GM18526 (cell line): ENCODE results near the gene IQSEC1.

ENCODE experiments used
- POLR2A ChIP-seq: IDR thresholded peaks from 3 replicates; pipeline ENCODE4 v1.6.1; 2011; ENCODE audit not compliant: insufficient read length; ENCODE audit errors: extremely low read depth

Gene IQSEC1

GRCh38 chr3:12968541-12968940 lies 104.7 kb downstream of the IQSEC1 start:
- TF ChIP-seq POLR2A: no peak

- TF ChIP-seq POLR2A: no peak
These were observed 105.5 kb downstream of the IQSEC1 start for GRCh38 chr3:12967606-12968351.

- TF ChIP-seq POLR2A: no peak
These were observed 106.2 kb downstream of the IQSEC1 start for GRCh38 chr3:12966847-12967605.

- no peak for TF ChIP-seq POLR2A
These were observed 107.0 kb downstream of the IQSEC1 start for GRCh38 chr3:12965999-12966846.

- no peak for TF ChIP-seq POLR2A
These were observed 108.3 kb downstream of the IQSEC1 start for GRCh38 chr3:12964711-12965612.

GRCh38 chr3:12963922-12964701 lies 109.1 kb downstream of the IQSEC1 start:
- TF ChIP-seq POLR2A: no peak

GRCh38 chr3:12963231-12963896 lies 109.9 kb downstream of the IQSEC1 start:
- TF ChIP-seq POLR2A: no peak

- TF ChIP-seq POLR2A: no peak
These were observed 110.9 kb downstream of the IQSEC1 start for GRCh38 chr3:12962292-12962691.

- no peak for TF ChIP-seq POLR2A
These were observed 111.6 kb downstream of the IQSEC1 start for GRCh38 chr3:12961697-12962036.

GRCh38 chr3:12961007-12961696 lies 112.1 kb downstream of the IQSEC1 start:
- TF ChIP-seq POLR2A: no peak

- no peak for TF ChIP-seq POLR2A
These were observed 112.7 kb downstream of the IQSEC1 start for GRCh38 chr3:12960497-12960896.

- TF ChIP-seq POLR2A: no peak
These were observed 113.3 kb downstream of the IQSEC1 start for GRCh38 chr3:12959838-12960378.

- TF ChIP-seq POLR2A: no peak
These were observed 113.8 kb downstream of the IQSEC1 start for GRCh38 chr3:12959410-12959809.
